GM20431 (cell line): Measurements from ENCODE around the gene AFAP1.
"Not testable (repeated sequence)": the region's sequence is repeated elsewhere in the genome, so short reads cannot be mapped to it uniquely, and the experiment has no call there.

ENCODE experiments used
- in situ Hi-C: fragments of 300-500 bp; cut with MseI, MboI; formaldehyde crosslinking; loops from one replicate; pipeline ENCODE4 v1.15.0; 2020; ENCODE audit warnings: low sequenced_read_pairs; ENCODE audit not compliant: unreplicated experiment

AFAP1 gene

DNA sequence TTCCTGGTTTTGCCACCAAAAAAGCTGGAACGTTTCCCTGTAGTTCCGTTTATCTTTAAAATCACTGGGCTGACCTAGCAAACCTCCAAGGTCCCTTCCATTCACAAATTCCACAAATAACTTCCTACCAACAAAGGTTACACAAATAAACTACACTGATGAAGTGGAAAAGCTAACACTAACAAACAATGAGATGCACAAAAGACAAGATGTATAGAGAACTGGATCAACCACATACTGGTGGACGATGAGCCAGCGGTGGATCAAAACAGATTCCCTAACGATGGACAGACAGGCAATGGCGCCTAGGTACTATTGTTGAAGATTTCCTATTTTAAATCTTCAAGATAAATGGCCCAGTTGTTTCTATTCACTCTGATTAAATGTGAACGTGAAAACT, 15.5 kb downstream of the AFAP1 start:
- in situ Hi-C loops = no loop called here

DNA sequence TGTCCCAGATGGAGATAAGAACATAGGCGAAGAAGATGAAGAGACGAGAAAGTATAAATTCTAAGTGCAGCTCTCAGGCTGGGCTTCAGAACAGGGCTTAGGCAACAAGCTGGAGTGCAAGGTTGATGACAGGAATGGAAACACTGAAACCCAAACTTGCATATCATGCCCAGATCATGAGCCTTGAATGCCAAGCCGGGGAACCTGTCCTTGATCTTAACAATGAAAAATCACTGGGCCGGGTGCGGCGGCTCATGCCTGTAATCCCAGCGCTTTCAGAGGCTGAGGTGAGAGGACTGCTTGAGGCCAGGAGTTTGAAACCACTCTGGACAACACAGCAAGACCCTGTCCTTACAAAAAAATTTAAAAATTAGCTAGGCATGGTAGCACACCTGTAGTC, 17.2 kb downstream of the AFAP1 start:
- in situ Hi-C loops = no loop called here

DNA sequence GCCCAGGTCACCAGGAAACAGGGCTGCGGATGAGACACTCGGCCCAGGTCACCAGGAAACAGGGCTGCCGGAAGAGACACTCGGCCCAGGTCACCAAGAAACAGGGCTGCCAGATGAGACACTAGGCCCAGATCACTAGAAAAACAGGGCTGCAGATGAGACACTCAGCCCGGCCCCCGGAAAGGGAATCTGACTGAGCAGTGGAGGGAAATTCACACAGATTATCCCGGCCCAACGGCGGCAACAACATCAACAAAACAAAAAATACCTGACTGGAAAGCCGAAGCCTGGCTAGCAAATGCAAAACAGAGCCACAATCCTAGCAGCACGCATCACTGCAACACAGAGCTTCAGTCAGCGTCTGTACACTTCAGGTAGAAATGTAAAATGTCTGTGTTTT, 20.7 kb downstream of the AFAP1 start:
- in situ Hi-C loops = no loop called here

DNA sequence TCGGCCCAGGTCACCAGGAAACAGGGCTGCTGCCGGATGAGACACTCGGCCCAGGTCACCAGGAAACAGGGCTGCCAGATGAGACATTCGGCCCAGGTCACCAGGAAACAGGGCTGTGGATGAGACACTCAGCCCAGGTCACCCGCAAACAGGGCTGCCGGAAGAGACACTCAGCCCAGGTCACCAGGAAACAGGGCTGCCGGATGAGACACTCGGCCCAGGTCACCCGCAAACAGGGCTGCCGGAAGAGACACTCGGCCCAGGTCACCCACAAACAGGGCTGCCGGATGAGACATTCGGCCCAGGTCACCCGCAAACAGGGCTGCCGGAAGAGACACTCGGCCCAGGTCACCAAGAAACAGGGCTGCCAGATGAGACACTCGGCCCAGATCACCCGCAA, 21.5 kb downstream of the AFAP1 start:
- in situ Hi-C loops = not testable (repeated sequence)

DNA sequence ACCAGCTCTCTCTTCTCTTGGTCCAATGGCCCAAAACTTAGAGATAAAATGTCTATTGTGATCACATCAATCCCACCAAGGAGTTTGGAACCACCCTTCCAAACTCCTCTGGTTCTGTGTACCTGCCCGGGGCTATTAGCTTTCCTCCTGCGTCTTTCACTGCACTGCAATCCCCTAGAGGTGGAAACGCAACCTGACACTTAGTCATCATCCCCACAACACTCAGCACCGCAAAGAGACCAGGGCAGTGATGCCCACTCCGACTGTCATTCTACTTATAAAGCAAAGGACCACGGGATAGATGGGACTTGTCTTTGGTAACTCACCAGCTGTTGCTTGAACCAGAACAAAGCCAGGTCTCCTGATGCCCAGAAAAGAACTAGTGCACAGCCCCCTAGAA, 22.0 kb downstream of the AFAP1 start:
- in situ Hi-C loops = no loop called here

DNA sequence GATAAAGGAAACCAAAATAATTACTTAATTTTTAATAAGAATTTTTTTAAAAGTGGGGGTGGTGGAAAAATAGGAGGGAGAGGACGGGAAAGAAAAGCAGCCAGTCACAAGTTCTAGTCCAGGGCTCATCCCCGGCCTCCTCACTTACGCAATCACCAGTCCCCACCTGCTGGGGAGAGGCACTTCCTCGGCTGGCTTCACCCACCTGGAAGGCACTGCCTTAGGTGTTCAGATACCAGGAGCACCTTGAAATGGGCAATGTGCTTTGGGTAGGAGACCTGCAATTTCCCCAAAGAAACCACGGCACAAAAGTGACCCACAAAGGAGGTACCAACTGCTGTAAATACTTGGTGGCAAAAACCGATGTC, 23.8 kb downstream of the AFAP1 start:
- in situ Hi-C loops = no loop called here

- in situ Hi-C loops = no loop called here
Measured at GRCh38 chr4:7912826-7913225, 26.8 kb downstream of the AFAP1 start.

DNA sequence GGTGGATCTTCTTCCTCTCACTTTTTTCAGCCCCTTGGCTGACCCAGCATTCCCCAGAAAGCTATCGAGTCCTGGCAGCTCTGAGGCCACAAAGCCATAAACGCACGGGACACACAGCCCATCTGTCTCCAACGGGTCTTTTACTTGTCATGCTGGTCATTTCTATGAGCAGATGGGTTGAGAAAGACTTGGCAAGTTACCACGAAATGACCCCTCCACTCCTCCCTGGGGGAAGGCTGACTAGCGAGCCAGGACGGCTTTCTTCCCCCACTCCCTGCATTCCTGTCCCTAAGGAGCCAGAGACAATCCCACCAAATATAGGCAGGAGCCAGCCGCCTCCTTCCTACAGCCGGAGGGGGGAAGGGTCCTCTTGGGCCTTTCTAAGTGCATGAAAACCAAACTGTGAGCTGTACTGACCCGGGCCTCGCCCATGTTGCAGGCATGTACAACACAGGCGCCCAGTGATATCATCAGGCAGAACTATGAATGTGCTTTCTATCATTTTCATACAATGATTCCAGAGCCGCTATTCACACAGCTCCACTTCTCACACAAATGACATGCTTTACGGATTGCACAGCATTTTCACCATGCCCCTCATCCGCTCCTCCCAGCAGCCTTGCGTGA, 28.6 kb downstream of the AFAP1 start:
- in situ Hi-C loops = no loop called here

DNA sequence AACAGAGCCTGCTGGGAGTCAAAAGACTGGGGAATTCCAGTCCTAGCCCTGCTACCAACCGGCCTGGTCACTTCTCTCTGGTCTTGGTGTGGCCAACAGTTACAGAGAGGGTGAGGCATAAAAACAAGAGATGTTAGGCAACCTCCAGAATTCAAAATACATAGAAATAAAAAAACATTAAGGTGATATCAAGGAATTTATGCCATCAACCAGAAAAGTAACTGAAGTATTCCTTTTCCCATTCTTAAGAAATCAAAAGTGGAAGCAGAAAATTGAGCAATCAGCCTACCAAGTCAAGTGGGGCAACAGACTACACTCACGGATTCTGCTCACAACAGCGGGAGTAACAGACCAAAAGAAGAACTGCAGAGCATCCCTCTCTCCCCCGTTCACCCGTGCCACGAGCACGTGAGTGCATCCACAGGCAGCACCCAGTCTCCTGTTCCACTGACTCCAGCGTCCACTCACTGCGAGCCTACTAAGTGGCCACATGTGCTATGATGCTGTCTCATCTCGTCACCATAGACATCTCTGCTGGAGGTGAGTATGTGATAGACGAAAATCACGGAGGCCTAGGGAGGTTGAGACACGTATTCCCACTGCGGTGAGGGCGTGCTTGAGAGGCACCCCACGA, 29.3 kb downstream of the AFAP1 start:
- in situ Hi-C loops = no loop called here

DNA sequence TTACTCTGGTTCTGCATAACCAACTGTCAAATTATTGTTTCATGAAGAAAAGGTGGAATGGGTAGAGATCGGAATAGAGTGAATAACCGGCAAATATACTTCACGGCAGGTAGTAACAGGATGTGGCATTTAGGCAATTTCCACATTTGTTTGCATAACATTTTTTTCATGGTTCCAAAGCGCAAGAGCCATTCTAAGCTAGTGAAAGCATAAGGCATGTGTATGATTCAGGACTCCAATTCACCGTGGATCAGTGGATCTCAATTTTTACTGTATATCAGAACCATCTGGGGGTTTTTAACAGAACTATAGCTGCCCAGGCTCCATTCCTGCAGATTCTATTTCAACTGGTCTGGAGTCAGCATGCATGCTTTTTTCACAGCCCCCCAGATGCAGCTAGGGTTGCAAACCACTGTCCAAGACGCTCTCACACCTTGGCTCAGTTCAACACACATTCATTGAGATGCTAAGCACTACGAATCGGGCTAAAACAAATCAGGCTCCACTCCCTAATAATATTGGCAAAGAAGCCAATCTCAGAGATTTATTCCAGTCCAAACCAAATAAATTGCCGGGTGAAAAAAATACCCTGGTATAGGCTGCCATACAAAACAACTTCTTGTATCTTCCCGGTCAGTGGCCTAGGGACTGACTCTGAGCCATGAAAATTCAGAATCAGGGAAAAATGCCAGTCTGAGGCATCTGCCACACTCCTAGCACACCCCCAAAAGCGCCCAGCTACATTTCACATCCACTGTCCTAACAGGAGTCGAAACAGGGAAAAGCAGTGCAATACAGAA, 30.0 kb downstream of the AFAP1 start:
- in situ Hi-C loops = no loop called here

DNA sequence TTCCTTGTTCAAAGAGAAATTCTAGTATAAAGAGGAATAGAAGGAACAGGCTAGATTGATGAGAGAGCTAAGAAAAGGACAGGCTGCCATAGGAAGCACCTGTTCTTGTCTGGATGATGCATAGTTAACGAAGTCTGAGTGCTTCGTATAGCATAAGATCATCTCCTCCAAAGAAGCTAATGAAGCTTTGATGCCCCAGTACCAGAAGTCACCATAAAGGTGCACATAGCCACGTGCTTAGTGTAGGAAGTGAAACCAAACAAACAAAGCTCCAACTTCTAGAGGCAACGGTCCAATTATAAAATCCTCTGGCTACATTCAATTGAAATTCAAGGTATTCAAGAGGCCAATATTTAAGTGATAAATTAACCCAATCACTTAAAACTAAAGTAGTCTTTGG, 31.0 kb downstream of the AFAP1 start:
- in situ Hi-C loops = no loop called here

- in situ Hi-C loops = no loop called here
Measured at GRCh38 chr4:7907142-7907541, 32.5 kb downstream of the AFAP1 start.

DNA sequence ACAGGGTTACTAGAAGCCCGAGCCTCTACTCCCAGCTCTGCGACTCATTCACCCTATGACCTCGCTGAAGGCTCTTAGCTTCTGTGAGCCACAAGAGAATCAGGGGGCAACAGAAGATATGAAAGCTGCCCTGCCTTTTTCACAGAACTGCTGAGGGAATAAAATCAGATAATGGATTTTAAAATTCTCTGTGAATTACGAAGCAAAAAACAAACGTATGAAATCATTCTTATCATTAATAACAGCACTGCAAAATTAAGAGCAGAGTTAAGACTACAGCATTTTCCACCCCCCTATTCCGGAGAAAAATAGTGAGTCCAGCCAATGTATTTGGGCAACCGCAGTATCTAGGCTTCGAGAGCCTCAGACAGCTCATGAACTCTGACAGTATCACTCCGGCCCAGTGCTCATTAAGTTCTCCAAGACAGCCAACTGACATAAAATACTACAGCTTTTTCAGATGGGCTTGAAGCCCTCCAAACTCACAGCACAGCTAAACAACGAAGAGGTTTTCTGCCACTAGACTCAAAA, 33.4 kb downstream of the AFAP1 start:
- in situ Hi-C loops = no loop called here

- in situ Hi-C loops = no loop called here
Measured at GRCh38 chr4:7904952-7905915, 34.4 kb downstream of the AFAP1 start.

DNA sequence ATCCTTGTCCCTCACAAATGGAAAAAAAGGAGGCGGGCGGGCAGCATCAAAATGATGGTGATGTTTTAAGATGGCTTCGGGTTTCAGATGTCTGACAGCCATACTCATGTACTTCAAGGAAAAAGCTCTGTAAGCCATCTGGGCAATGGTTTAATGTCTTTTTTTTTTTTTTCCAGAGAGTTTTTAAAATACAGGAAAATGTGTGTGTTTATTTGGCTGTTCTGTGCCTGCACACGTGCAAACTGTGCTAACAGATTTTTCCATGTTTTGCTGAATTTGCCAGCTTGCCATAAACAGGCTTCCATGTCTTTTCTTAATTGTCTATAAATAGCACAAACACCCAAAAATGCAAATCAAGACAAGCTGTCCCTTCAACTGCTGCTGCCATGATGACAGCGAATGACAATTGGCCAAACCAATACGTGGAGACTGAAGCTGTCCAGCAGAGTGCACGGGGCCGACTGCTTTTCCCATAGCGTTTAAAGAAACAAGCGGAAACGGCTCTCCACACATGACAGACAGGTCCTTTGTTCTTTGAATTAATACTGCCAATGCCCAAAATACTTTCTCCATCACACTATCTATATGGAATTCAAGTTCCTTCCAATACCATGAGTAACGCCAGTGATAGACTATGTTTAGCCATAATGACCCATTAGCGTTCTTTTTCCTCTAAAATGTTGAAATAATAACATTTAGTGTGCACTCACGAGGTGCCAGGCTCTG, 35.7 kb downstream of the AFAP1 start:
- in situ Hi-C loops = no loop called here

DNA sequence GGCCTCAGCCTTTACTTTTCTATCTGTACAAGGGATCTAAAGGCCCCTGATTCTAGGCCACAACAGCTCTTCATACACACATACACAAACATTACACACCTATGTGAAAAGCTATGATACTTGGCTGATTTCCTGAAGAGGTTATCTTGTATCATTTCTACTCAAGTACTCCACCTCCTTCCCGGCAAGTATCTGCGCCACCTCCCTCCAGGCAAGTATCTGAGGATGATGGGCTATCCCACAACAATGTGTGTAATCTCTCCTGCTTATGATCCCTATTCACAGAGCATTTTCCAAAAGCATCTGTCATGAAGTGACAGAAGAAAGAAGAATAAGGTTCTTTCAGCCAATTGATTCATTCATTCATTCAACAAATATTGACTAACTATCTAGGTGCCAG, 36.8 kb downstream of the AFAP1 start:
- in situ Hi-C loops = no loop called here

DNA sequence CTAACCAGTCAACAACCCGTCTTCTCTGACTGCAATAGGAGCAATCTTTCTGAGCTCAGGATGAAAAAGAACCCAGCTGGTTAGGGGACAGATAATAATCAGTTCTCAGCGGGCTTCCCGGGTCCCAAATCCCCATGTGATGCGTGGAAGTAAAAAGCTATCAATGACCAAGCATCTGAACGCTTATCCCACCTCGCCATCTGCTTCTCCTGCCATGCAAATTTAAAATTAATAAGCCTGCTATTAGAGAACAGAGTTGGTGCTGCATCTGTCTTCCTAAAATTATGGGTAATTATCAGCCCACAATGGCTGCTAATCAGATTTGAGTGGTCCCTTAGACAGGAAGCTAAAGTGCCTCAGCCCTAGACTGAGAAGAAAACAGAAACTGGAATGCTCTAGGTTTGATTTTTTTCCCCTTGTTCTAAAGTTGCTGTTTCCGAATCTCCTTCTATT, 37.5 kb downstream of the AFAP1 start:
- in situ Hi-C loops = no loop called here

DNA sequence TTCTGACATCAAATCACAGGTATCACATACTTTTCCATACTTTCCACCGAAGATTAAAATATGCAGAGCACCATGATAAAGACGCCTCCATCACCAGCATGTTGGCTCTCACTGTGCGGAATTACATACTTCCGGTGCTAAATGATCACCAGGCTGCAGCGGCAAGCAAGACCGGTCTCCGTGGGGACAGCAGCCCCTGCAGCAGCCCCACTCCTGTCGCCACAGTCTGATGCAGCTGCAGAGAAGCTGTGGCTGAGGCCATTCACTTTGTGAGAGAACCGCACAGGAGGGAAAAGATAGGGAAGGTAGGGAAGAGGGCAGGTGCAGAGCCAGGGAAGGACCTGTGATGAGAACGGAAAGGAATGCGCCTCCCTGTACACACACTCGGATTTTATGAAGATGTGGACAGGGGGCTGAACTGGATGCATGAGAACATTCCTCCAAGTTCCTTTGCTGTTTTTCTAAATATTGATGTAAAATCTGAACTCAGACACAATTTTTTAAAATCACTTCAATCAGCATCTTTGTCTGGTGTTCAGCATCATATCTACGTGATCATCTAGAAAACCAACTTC, 38.3 kb downstream of the AFAP1 start:
- in situ Hi-C loops = no loop called here

- in situ Hi-C loops = no loop called here
Measured at GRCh38 chr4:7900334-7900909, 39.2 kb downstream of the AFAP1 start.
